ENCODE data around the gene ZDBF2.

- no peak for TF ChIP-seq CTCF (IDR thresholded peaks at IDR 0.05)
- TF ChIP-seq POLR2A (IDR thresholded peaks at IDR 0.05), result no peak
These were observed 6.9 kb upstream of the ZDBF2 start for GRCh38 chr2:206267567-206267966.
